Mesangial cell (primary cell): ENCODE data around the gene CCDC70. TPM values are rescaled to one million over a fixed set of nuclear protein-coding genes. Genes with fewer than 3 reads are reported as not detected.

Source experiments
- total RNA-seq: library from RNA; depleted of rRNA; stranded (reverse); fragments of >200 nt; gene quantifications from 2 replicates; pipeline ENCODE4 v1.2.3, GENCODE V29; 2015

Gene CCDC70
- total RNA-seq: not detected in 2 replicates

DNA sequence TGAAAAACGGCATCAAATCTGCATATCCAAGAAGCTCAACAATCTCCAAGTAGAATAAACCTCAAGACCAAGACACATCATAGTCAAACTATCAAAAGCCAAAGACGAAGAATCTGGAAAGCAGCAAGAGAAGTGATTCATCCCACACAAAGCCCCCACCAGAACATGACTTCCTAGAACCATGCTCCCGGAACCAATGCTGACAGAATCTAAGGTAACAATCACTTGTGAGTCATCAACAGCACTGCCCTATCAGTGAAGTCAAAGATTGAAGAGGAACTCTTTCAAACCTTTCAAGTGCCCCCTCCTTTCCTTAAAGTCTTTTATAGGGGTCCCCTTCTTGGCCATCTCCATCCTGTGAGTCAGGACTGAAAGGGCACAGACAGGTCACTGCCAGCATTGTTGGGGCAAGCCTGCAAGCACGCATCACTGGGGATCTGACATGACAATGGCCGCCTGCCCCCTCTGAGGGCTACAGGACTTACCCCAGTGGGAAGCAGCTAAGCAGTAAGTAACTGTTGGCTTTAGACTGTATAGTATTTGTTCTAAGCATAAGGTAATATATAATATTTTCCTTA lies at the start of gene CCDC70:
TSS of gene CCDC70 (plus strand) at position 247 of the 578 bp plus-strand sequence. CDS start 3,443 bp downstream, outside the sequence.

DNA sequence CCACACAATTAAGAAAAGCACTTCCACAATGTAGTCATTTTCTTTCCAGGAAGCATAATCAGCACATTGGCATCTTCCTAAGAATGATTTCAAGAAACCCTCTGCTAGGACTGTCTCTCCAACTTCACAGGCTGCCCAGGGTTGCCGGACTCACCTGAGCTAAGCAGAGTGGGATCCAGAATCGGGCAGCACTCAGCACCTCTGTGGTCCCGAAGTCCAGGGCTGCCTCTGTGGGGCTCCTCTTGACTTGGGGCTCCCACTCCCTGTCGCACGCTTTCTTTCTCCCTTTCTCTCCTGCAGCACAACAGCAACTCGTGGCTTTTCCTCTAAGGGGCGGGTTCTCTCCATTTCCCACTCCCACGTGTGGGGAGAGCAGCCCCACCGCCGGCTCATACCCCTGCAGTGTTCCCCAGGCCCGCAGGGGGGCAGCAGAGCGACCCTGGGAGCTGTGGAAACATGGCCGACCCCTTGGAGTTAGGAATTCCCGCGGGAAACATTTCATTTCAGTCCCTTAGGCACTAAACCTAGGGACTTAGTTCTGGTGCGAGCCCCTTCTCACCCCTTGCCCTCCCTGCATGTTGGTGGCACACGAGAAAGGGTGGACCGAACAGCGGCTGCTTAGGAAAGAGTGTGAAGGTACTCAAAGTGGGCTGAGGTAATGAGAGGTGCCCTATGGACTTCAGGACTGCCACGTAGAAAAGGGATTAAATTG lies 16.8 kb upstream of the CCDC70 start, which contains the start of gene TMEM272:
TSS of gene TMEM272 (minus strand) at position 316 of the 712 bp plus-strand sequence. CDS start 6,647 bp downstream, outside the sequence.

Other genes with a start within 250 kb of the CCDC70 start
- 5.1 and 20.0 TPM in 2 replicates for gene DHRS12, start 57.8 kb upstream of the CCDC70 start, total RNA-seq
- not detected in 2 replicates for gene TMEM272, start 16.8 kb upstream of the CCDC70 start, total RNA-seq
- 10.8 and 12.1 TPM in 2 replicates for gene ATP7B, start 149.5 kb downstream of the CCDC70 start, total RNA-seq
- 5.9 and 8.9 TPM in 2 replicates for gene ALG11, start 150.4 kb downstream of the CCDC70 start, total RNA-seq
- gene UTP14C, start 162.7 kb downstream of the CCDC70 start, total RNA-seq: 5.2 and 6.1 TPM in 2 replicates